Prostate gland (tissue), 2 donors: Measurements from ENCODE around the gene ADGRG7. TPM values are rescaled to one million over a fixed set of nuclear protein-coding genes. Genes with fewer than 3 reads are reported as not detected.

Source experiments
- DNase-seq: peaks from one replicate; pipeline ENCODE4 v3.0.0-alpha.2; 2019; ENCODE audit warnings: low spot score
- H3K27ac ChIP-seq, 2 donors: fragments of 200-600 bp; sonication (generic); 2 replicates each; pipeline ENCODE4 v1.5.1; 2017 to 2019
- H3K27me3 ChIP-seq: fragments of 200-600 bp; sonication (generic); replicated peaks from 2 replicates; pipeline ENCODE4 v1.5.1; 2019; ENCODE audit not compliant: insufficient read depth
- H3K36me3 ChIP-seq, 2 donors: fragments of 200-600 bp; sonication (generic); 1 replicate in 1 of 2; 2 replicates in 1 of 2; pipeline versions ENCODE4 v1.5.1 to v1.8.1; 2017 to 2019
- H3K4me1 ChIP-seq: fragments of 200-600 bp; sonication (generic); replicated peaks from 2 replicates; pipeline ENCODE4 v1.5.1; 2019
- H3K4me3 ChIP-seq, 2 donors: fragments of 200-600 bp; sonication (generic); 2 replicates each; pipeline ENCODE4 v1.5.1; 2017 to 2019
- H3K9me3 ChIP-seq: fragments of 200-600 bp; sonication (generic); 2 replicates; pipeline ENCODE4 v1.5.1; 2017
- POLR2A ChIP-seq: fragments of 450-650 bp; IDR thresholded peaks from one replicate; pipeline ENCODE4 v1.6.1; 2016; ENCODE audit warnings: antibody characterized with exemption, mild to moderate bottlenecking
- POLR2AphosphoS5 ChIP-seq: sonication (generic); formaldehyde crosslinking; IDR thresholded peaks from one replicate; pipeline ENCODE4 v1.6.1; 2017; ENCODE audit warnings: antibody characterized with exemption
- WGBS: methylation state at CpG from one replicate; pipeline ENCODE4 v1.1.5; 2018; 5-methylcytosine and 5-hydroxymethylcytosine counted together
- intact Hi-C: fragments of 100-400 bp; cut with DNase I; formaldehyde crosslinking; loops from one replicate; pipeline ENCODE4 v1.14.2; 2022
- total RNA-seq, 2 donors: library from RNA; depleted of rRNA; stranded (reverse); fragments of >200 nt; gene quantifications; one replicate each; pipeline ENCODE4 v1.1.0, GENCODE V29; 2016
- TF ChIP-seq, protein P1 (sequence below), 4 experiments: fragments of 200-600 bp in 2 of 4; fragments of 450-650 bp in 2 of 4; sonication (generic) in 2 of 4; IDR thresholded peaks; 1 replicate in 3 of 4; 2 replicates in 1 of 4; pipeline ENCODE4 v1.5.1; 2016 to 2019; ENCODE audit warnings: antibody characterized with exemption in 4 of 4, mild to moderate bottlenecking in 2 of 4, moderate library complexity in 2 of 4

ADGRG7 gene
- total RNA-seq, 2 donors from 2014 or later, result 0.68 TPM; not detected in 1

DNA sequence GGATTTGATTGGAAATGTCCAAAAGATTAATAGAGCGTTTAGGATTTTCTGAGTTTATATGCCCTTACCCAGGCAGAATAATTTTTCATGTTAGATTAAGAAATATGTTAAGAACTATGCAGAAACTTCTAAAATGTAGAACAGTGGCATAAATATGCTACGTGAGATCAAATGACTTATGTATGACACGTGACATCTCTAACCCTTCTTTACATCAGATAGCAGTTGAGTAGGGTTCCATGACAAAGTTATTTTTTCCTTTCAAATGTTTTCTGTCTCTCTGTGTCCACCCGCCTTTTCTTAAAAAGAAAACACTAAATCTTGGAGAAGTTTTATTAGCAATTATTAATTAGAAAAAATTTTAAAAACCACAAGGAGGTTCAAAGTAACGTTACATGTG, 91.3 kb downstream of the ADGRG7 start:
- no peaks in the 10 kb centered on the region for H3K9me3 ChIP-seq
- no peaks in the 10 kb centered on the region for H3K36me3 ChIP-seq
- no peak overlapping the region for H3K4me3 ChIP-seq
- intact Hi-C loops, result loop anchor here (10.0 kb wide), 1 partner anchor 206 kb away; the partner anchor contains the start of gene TMEM45A
- no peaks in the 10 kb centered on the region for H3K4me1 ChIP-seq
- 92% methylated on average over 5 of the region's 5 CpGs for WGBS
- no peak overlapping the region for H3K27ac ChIP-seq
- no peak for DNase-seq
- TF ChIP-seq POLR2AphosphoS5 (no peak), POLR2A (no peak)
- TF ChIP-seq, protein P1, sequence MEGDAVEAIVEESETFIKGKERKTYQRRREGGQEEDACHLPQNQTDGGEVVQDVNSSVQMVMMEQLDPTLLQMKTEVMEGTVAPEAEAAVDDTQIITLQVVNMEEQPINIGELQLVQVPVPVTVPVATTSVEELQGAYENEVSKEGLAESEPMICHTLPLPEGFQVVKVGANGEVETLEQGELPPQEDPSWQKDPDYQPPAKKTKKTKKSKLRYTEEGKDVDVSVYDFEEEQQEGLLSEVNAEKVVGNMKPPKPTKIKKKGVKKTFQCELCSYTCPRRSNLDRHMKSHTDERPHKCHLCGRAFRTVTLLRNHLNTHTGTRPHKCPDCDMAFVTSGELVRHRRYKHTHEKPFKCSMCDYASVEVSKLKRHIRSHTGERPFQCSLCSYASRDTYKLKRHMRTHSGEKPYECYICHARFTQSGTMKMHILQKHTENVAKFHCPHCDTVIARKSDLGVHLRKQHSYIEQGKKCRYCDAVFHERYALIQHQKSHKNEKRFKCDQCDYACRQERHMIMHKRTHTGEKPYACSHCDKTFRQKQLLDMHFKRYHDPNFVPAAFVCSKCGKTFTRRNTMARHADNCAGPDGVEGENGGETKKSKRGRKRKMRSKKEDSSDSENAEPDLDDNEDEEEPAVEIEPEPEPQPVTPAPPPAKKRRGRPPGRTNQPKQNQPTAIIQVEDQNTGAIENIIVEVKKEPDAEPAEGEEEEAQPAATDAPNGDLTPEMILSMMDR (IDR thresholded peaks at IDR 0.05), result no peak
- no peaks in the 10 kb centered on the region for H3K27me3 ChIP-seq

DNA sequence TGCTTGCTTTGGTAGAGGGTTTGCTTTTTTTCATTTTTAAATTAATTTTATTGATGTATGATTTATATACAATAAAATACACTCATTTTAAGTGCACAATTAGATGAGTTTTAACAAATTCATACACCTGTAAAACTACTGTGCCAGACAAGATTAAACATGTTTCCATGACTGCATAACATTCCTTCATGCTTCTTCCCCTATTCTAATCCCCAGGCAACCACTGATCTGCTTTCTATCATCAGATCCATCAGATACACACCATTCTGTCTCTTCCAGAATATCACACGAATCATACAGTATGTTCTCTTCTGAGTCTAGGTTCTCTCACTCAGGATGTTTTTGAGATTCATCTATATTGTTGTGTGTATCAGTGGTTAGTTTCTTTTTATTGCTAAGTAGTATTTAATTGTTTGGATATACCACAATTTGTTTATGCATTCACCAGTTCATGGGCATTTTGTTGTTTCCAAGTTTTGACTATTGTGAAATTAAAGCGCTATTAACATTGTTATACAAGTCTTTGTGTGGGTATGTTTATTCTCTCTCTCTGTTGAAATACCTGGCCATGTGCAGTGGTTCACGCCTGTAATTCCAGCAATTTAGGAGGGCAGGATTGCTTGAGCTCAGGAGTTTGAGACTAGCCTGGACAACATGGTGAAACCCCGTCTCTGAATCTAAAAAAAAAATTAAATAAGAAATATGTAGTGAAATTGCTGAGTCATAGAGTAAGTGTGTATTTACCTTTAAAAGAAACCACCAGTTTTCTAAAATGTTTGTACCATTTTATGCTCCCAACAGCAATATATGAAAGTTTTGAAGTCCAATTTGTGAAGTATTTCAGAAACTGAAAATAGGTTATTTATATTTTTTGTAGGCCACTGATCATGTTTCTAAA, 92.9 kb downstream of the ADGRG7 start:
- H3K4me1 ChIP-seq, result no peaks in the 10 kb centered on the region
- no peaks in the 10 kb centered on the region for H3K36me3 ChIP-seq
- H3K4me3 ChIP-seq, result no peak overlapping the region
- H3K27ac ChIP-seq, result no peak overlapping the region
- DNase-seq, result no peak
- no peaks in the 10 kb centered on the region for H3K9me3 ChIP-seq
- intact Hi-C loops, result loop anchor here (10.0 kb wide), 1 partner anchor 208 kb away; the partner anchor contains the start of gene TMEM45A
- TF ChIP-seq POLR2A (no peak), POLR2AphosphoS5 (no peak)
- TF ChIP-seq, protein P1 (IDR thresholded peaks at IDR 0.05), result no peak
- H3K27me3 ChIP-seq, result no peaks in the 10 kb centered on the region
- WGBS, result 67% methylated on average over 4 of the region's 4 CpGs

DNA sequence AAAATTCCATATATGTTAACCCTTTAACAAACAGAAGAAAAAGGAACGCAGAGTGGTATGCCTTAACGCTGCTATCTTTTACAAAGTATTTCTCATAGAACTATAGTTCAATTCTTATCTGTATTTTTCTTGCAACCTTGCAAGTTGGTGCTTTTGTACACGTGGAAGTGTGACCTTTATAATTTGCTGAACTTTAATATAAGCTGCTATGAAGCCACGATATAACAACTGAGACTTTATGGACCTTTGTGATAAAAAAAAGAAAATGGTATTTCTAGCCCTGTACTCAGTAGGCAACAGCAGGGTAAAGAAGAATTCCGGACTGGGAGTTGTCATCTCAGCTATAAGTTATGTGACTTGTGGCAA, 93.6 kb downstream of the ADGRG7 start:
- intact Hi-C loops, result loop anchor here (10.0 kb wide), 1 partner anchor 208 kb away; the partner anchor contains the start of gene TMEM45A
- 88% methylated on average over 5 of the region's 5 CpGs for WGBS
- no peak overlapping the region for H3K4me3 ChIP-seq
- no peaks in the 10 kb centered on the region for H3K9me3 ChIP-seq
- no peak overlapping the region for H3K27ac ChIP-seq
- TF ChIP-seq, protein P1 (IDR thresholded peaks at IDR 0.05), result no peak
- TF ChIP-seq POLR2A (no peak), POLR2AphosphoS5 (no peak)
- no peaks in the 10 kb centered on the region for H3K27me3 ChIP-seq
- H3K36me3 ChIP-seq, result no peaks in the 10 kb centered on the region
- DNase-seq, result no peak
- H3K4me1 ChIP-seq, result no peaks in the 10 kb centered on the region

DNA sequence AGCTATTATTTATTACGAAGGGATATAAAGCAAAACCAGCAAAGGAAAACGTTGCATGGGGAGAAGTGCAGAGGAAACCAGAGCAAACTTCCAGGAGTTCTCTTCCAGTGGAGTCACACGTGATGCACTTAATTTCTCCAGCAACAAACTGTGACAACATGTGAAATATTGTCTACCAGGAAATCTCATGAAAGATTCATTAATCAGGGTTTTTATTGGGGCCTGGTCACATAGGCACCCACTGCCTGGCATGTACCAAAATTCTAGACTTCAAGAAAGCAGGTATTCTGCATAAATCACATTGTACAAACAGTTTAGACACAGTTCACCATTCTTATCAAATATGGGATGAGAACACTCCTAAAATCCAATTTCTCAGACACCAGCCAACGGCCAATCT, 94.5 kb downstream of the ADGRG7 start:
- no peaks in the 10 kb centered on the region for H3K36me3 ChIP-seq
- no peaks in the 10 kb centered on the region for H3K27me3 ChIP-seq
- H3K4me1 ChIP-seq, result no peaks in the 10 kb centered on the region
- H3K4me3 ChIP-seq, result no peak overlapping the region
- H3K9me3 ChIP-seq, result no peaks in the 10 kb centered on the region
- DNase-seq, result no peak
- 73% methylated on average over 4 of the region's 4 CpGs for WGBS
- intact Hi-C loops, result loop anchor here (10.0 kb wide), 1 partner anchor 209 kb away; the partner anchor contains the start of gene TMEM45A
- no peak overlapping the region for H3K27ac ChIP-seq
- TF ChIP-seq, protein P1 (IDR thresholded peaks at IDR 0.05), result no peak
- no peak for TF ChIP-seq POLR2A
- no peak for TF ChIP-seq POLR2AphosphoS5
